NB4 (cell line): ENCODE results near the gene KIT.

Experiments
- MYC ChIP-seq: IDR thresholded peaks from 2 replicates; pipeline ENCODE4 v1.6.1; 2011; ENCODE audit warnings: low read depth, low read length
- POLR2A ChIP-seq: IDR thresholded peaks from 2 replicates; pipeline ENCODE4 v1.6.1; 2011; ENCODE audit warnings: mild to moderate bottlenecking; ENCODE audit not compliant: insufficient read length; ENCODE audit errors: extremely low read depth
- TF ChIP-seq, protein P1 (sequence below): IDR thresholded peaks from one replicate; pipeline ENCODE4 v1.5.1; 2012; ENCODE audit warnings: low read depth, low read length
- TF ChIP-seq, protein P2 (sequence below): IDR thresholded peaks from 2 replicates; pipeline ENCODE4 v1.6.1; 2011; ENCODE audit warnings: low read depth, low read length

DNA sequence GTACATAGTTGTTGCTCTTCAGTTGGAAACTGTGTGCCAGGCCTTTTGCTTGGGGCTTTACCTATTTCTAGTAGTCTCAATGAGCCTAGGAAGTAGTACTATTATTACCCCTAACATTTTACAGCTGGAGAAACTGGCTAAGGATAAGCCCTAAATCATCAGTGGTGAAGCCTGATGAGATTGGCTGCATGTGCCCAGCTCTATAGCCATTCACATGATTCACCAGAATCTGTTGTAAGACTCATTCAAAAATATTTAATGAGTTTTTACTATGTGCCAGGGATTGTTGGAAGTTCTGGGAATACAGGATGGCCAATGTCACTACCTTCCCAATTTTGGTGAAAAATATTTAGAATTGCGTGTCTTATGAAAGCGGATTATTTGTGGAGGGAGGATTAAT is 2.8 kb downstream of the KIT start:
- TF ChIP-seq POLR2A: no peak
- TF ChIP-seq, protein P1, sequence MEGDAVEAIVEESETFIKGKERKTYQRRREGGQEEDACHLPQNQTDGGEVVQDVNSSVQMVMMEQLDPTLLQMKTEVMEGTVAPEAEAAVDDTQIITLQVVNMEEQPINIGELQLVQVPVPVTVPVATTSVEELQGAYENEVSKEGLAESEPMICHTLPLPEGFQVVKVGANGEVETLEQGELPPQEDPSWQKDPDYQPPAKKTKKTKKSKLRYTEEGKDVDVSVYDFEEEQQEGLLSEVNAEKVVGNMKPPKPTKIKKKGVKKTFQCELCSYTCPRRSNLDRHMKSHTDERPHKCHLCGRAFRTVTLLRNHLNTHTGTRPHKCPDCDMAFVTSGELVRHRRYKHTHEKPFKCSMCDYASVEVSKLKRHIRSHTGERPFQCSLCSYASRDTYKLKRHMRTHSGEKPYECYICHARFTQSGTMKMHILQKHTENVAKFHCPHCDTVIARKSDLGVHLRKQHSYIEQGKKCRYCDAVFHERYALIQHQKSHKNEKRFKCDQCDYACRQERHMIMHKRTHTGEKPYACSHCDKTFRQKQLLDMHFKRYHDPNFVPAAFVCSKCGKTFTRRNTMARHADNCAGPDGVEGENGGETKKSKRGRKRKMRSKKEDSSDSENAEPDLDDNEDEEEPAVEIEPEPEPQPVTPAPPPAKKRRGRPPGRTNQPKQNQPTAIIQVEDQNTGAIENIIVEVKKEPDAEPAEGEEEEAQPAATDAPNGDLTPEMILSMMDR: no peak
- TF ChIP-seq, protein P2, sequence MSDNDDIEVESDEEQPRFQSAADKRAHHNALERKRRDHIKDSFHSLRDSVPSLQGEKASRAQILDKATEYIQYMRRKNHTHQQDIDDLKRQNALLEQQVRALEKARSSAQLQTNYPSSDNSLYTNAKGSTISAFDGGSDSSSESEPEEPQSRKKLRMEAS: no peak
- TF ChIP-seq MYC: no peak
